Renal cortical epithelial cell (primary cell): ENCODE data around the gene SEMA4C. TPM values are rescaled to one million over a fixed set of nuclear protein-coding genes. Genes with fewer than 3 reads are reported as not detected.
"Not testable (repeated sequence)": the region's sequence is repeated elsewhere in the genome, so short reads cannot be mapped to it uniquely, and the experiment has no call there.

Source experiments
- DNase-seq: peaks from one replicate; pipeline ENCODE4 v3.0.0-alpha.2; 2011; ENCODE audit warnings: low read depth
- total RNA-seq: library from RNA; depleted of rRNA; stranded (reverse); fragments of >200 nt; gene quantifications from 2 replicates; pipeline ENCODE4 v1.2.3, GENCODE V29; 2014

The SEMA4C gene
- total RNA-seq, 1 donor from 2014 or later: 25.3 TPM

DNA sequence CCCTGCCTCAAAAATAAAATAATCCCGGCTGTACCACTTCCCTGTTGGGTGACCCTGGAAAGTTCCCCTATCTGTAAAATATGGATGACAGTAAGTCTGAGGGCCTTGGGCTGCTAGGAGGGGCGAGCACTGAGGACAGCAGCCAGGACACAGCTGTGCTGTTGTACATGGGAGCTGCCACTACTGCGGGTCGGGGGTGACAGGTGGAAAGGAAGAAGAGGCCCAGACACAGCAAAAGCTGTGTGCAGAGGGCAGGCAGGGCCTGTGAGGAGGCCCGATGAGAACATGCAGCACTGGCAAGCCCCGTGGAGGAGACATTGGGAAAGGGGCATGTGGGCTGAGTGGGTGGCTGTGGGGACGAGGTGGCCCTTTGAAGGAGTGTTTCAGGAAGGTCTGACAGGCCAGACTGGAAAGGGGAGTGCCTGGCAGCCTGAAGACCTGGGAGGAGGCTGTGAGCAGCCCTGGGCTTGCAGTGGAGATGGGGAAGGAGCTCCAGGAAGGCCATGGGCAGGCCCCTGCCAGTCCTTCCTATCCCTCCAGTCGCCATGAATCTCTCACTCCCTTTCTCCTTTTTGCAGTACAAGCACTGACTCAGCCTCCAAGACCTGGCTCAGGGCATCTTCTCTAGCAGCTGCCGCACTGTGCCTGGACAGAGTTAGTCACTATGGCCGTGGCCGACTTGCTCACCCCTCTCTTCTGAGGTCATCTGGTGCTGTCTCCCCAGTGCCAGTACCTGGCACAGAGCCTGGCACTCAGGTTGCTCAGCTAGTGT, 28.9 kb upstream of the SEMA4C start:
- peak; percentile 43 for DNase-seq

- DNase-seq: no peak
These were observed 28.2 kb upstream of the SEMA4C start for GRCh38 chr2:96898135-96898505.

DNA sequence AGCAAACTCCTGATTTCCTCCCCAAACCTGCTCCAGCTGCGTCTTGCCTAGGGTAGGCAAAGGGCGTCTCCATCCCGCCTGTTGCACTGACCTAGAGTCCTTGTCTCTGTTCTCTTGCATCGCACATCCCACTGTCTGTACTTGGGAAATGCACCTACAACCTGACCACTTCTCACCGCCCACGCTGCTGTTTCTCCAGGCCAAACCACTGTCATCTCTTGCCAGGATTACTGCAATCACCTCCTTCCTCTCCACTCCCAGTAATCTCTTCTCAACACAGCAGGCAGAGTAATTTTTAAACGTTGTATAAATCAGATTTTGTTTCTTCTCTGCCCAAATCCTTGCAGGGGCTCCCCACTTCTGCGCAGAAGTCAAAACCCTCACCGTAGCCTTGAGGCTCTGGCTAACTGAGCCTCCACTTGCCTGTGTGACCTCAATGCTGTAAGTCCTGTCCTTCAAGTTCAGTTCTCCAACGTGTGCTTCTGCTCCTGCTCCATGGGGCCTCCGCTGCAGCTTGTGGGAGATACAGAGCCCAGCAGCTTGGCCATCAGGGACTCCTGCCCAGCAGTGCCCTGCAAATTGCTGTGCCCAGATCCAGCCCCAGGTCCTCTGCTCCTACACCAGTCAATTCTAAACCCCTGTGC, 27.7 kb upstream of the SEMA4C start:
- DNase-seq: no peak

GRCh38 chr2:96895746-96896651, 26.1 kb upstream of the SEMA4C start:
- DNase-seq: no peak

GRCh38 chr2:96895032-96895745, 25.3 kb upstream of the SEMA4C start:
- DNase-seq: no peak

- no peak for DNase-seq
These were observed 24.3 kb upstream of the SEMA4C start for GRCh38 chr2:96894151-96894531.

- no peak for DNase-seq
These were observed 23.6 kb upstream of the SEMA4C start for GRCh38 chr2:96893289-96894150.

DNA sequence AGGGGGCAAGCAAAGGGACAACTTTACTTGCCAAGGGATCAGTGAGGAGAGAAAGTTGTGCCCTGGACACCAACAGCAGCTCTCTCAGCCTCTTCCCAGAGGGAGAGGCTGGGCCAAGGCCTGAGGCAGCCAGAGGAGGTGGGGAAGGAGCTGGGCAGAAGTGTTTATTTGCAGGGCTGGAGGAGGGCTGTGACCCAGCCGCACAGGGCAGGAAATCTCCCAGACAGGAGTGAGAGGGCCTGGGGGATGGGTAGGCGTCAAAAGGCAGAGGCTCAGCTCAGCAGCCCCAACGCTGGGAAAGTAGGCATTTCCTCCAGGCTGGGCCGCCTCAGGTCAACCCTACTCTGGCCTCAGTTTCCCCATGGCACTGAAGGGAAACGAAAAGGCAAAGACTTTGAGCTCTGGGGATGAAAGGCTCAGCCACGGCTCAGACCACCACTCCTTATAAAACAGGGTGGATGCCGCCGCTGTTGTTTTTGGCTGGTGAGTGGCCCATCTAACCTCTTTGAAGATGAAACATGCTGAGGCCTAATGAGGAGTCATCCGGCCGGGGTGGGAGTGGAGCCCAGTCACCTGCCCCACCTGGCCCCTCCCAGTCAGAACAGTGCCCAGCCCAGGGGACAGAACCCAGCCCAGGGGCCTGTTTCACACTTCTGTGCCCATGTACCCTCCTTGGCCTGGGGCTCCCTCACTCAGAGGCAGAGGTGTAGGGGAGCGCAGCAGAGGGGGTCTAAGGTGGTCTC, 21.9 kb upstream of the SEMA4C start:
- no peak for DNase-seq

- no peak for DNase-seq
These were observed 21.0 kb upstream of the SEMA4C start for GRCh38 chr2:96890726-96891385.

- DNase-seq: no peak
These were observed 20.4 kb upstream of the SEMA4C start for GRCh38 chr2:96890252-96890651.

DNA sequence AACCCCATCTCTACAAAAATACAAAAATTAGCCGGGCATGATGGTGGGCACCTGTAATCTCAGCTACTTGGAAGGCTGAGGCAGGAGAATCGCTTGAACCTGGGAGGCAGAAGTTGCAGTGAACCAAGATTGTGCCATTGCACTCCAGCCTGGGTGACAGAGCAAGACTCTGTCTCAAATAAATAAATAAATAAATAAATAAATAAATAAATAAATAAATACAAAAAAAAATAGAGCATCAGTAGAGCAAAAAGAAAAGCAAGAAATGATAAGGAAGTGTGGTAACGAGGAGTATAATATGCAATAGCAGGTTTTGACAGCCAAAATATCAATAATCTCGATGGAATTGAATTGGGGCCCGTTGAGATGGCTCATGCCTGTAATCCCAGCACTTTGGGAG, 19.6 kb upstream of the SEMA4C start:
- DNase-seq: not testable (repeated sequence)

- no peak for DNase-seq
These were observed 18.5 kb upstream of the SEMA4C start for GRCh38 chr2:96888072-96889011.

DNA sequence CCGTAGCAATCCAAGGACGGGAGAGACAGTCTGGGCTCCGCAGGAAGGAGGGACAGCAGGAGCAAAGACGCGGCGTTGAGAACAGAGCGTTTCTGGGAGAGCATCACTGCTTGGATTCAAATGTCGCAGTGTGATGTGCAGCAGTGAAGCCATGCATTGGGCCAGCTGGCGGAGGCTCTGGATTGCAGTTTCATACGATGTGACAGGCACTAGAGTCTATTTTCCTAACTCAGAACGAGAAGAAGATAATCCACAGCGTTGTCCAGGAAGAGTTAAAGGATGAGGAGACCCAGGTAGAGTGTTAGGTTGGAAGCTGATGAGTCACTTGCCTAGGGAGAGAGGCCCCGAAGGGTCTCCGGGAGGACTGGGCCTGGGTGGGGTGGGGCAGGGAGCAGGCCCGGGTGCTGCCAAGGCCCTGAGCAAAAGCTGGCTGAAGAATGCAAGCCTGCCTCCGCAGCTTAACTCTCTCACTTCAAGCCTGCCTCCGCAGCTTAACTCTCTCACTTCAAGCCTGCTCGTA, 17.7 kb upstream of the SEMA4C start:
- no peak for DNase-seq

- no peak for DNase-seq
These were observed 15.8 kb upstream of the SEMA4C start for GRCh38 chr2:96885432-96886347.

DNA sequence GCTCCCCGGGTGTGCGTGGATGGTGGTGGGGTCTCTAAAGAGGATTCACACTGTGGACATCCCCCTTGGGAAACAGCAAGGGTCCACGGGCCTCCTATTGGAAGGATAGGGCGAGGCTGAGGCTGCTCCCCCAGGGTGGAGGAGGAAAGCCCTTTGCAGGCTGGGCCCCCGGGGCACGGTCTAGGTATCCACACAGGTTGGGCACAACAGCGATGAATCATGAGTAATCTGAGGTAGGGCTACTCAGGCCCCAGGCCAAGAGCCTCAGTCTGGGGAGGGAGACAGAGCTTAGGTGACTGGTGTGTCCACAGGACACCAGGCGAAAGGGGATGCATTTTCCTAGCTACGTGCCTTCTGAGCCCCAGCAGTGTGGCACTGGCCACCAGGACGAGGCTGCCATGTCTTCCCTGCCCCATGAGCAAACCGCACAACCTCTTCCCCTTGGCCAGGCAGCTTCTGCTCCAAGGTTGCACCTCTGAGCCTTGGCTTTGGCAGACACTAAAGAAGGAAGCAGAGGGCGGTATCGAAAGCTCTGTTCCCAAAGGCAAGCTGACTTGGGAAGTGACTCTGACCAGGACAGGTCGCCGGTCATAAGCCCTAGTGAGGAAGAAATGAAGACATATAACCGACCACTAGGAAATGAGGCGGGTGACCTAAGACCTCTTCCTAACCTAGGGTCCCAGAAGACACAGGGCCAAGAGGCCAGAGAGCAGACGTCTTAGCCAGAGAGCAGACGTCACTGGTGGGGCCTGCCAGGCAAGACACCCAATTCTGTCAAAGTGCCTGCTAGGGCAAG, 14.6 kb upstream of the SEMA4C start:
- DNase-seq: no peak

DNA sequence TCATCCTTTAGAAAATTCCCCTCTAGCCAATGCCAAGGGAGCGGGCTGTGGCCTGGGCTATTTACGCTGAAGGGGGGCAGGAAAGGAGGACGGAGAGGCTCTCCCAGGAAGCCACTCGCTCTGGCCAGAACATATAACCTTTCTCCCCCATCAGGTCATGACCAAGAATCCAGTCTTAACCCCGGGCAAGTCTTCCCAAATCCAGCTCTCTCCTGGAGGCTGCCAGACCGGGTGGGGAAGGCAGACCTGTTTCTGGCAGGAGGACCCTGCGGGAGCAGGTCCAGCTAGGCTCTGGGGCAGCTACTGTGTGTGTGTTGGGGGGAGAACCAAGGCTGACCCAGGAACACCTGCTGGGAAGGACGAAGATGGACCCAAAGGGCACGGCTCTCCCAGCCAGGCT, 13.4 kb upstream of the SEMA4C start:
- no peak for DNase-seq
